Breast epithelium (tissue), 4 donors: ENCODE results near the gene PTGS1. TPM values are rescaled to one million over a fixed set of nuclear protein-coding genes. Genes with fewer than 3 reads are reported as not detected.
"Not testable (repeated sequence)": the region's sequence is repeated elsewhere in the genome, so short reads cannot be mapped to it uniquely, and the experiment has no call there.

Source experiments
- DNase-seq, 2 donors: peaks; one replicate each; pipeline ENCODE4 v3.0.0-alpha.2; 2019; ENCODE audit warnings: low spot score in 2 of 2
- H3K27ac ChIP-seq, 2 donors: fragments of 200-600 bp; sonication (generic) in 1 of 2; one replicate each; pipeline ENCODE4 v1.5.1; 2016 to 2019; ENCODE audit warnings: mild to moderate bottlenecking in 1 of 2
- H3K27me3 ChIP-seq, 2 donors: fragments of 200-600 bp; sonication (generic) in 1 of 2; one replicate each; pipeline versions ENCODE4 v1.5.1 to v1.6.0; 2017 to 2019; ENCODE audit warnings: control low read depth in 1 of 2, mild to moderate bottlenecking in 1 of 2
- H3K36me3 ChIP-seq: fragments of 200-600 bp; one replicate; pipeline ENCODE4 v1.5.1; 2019
- H3K4me1 ChIP-seq, 2 donors: fragments of 200-600 bp; sonication (generic); one replicate each; pipeline ENCODE4 v1.5.1; 2016 to 2019; ENCODE audit warnings: control low read depth in 1 of 2
- H3K4me3 ChIP-seq, 3 donors: fragments of 200-600 bp; sonication (generic); 1 replicate in 2 of 3; 2 replicates in 1 of 3; pipeline ENCODE4 v1.5.1; 2016 to 2019; ENCODE audit warnings: mild to moderate bottlenecking in 3 of 3, moderate library complexity in 2 of 3
- H3K9me3 ChIP-seq, 2 donors: fragments of 200-600 bp; sonication (generic) in 1 of 2; one replicate each; pipeline ENCODE4 v1.5.1; 2016 to 2019; ENCODE audit warnings: control low read depth in 1 of 2
- CTCF ChIP-seq, 3 donors: fragments of 450-650 bp; IDR thresholded peaks; one replicate each; pipeline ENCODE4 v1.5.1; 2016 to 2017; ENCODE audit warnings: antibody characterized with exemption in 3 of 3, mild to moderate bottlenecking in 3 of 3, moderate library complexity in 3 of 3
- POLR2A ChIP-seq: fragments of 450-650 bp; IDR thresholded peaks from one replicate; pipeline ENCODE4 v1.6.1; 2016; ENCODE audit warnings: antibody characterized with exemption, mild to moderate bottlenecking, moderate library complexity
- POLR2AphosphoS5 ChIP-seq, 3 donors: sonication (generic); formaldehyde crosslinking; IDR thresholded peaks; one replicate each; pipeline ENCODE4 v1.6.1; 2017; ENCODE audit warnings: antibody characterized with exemption in 3 of 3
- intact Hi-C: fragments of 100-400 bp; cut with DNase I; formaldehyde crosslinking; loops from one replicate; pipeline ENCODE4 v1.15.1; 2023; ENCODE audit warnings: low total_unique reads
- total RNA-seq, 3 donors: library from RNA; depleted of rRNA; stranded (reverse); fragments of >200 nt; gene quantifications; one replicate each; pipeline ENCODE4 v1.1.0, GENCODE V29; 2016

PTGS1 gene
- total RNA-seq, 3 donors from 2014 or later = 2.6 to 8.0 (median 4.5) TPM

GRCh38 chr9:122329597-122329996, 41.2 kb upstream of the PTGS1 start:
- DNase-seq = no peak
- TF ChIP-seq CTCF (IDR thresholded peaks at IDR 0.05) = no peak
- TF ChIP-seq POLR2AphosphoS5 (IDR thresholded peaks at IDR 0.05) = no peak
- TF ChIP-seq POLR2A = no peak
- Histone ChIP-seq H3K27ac (no peak overlapping the region), H3K9me3 (no peaks in the 10 kb centered on the region), H3K4me3 (no peak overlapping the region), H3K4me1 (no peaks in the 10 kb centered on the region), H3K27me3 (no peaks in the 10 kb centered on the region), H3K36me3 (no peaks in the 10 kb centered on the region)
- intact Hi-C loops = no loop called here

- H3K4me1 ChIP-seq, H3K27me3 ChIP-seq, H3K36me3 ChIP-seq, H3K9me3 ChIP-seq, DNase-seq, H3K4me3 ChIP-seq, intact Hi-C loops, H3K27ac ChIP-seq: not testable (repeated sequence)
Observed at GRCh38 chr9:122330466-122330865, 40.4 kb upstream of the PTGS1 start.

- intact Hi-C loops = no loop called here
- no peak overlapping the region for H3K27ac ChIP-seq
- no peak overlapping the region for H3K4me3 ChIP-seq
- no peaks in the 10 kb centered on the region for H3K36me3 ChIP-seq
- no peaks in the 10 kb centered on the region for H3K9me3 ChIP-seq
- TF ChIP-seq CTCF (IDR thresholded peaks at IDR 0.05) = no peak
- TF ChIP-seq POLR2A = no peak
- TF ChIP-seq POLR2AphosphoS5 (IDR thresholded peaks at IDR 0.05) = no peak
- no peaks in the 10 kb centered on the region for H3K4me1 ChIP-seq
- DNase-seq = no peak
- no peaks in the 10 kb centered on the region for H3K27me3 ChIP-seq
Observed at GRCh38 chr9:122331523-122331927, 39.3 kb upstream of the PTGS1 start.

GRCh38 chr9:122332083-122332482, 38.7 kb upstream of the PTGS1 start:
- H3K4me3 ChIP-seq = no peak overlapping the region
- H3K27me3 ChIP-seq = no peaks in the 10 kb centered on the region
- no peak overlapping the region for H3K27ac ChIP-seq
- H3K9me3 ChIP-seq = no peaks in the 10 kb centered on the region
- H3K36me3 ChIP-seq = no peaks in the 10 kb centered on the region
- intact Hi-C loops = no loop called here
- TF ChIP-seq POLR2A = no peak
- no peaks in the 10 kb centered on the region for H3K4me1 ChIP-seq
- no peak for DNase-seq

- intact Hi-C loops = no loop called here
- Histone ChIP-seq H3K36me3 (no peaks in the 10 kb centered on the region), H3K27me3 (no peaks in the 10 kb centered on the region), H3K4me3 (no peak overlapping the region), H3K27ac (no peak overlapping the region), H3K9me3 (no peaks in the 10 kb centered on the region), H3K4me1 (no peaks in the 10 kb centered on the region)
- no peak for DNase-seq
- TF ChIP-seq CTCF (IDR thresholded peaks at IDR 0.05) (no peak), POLR2AphosphoS5 (IDR thresholded peaks at IDR 0.05) (no peak), POLR2A (no peak)
Observed at GRCh38 chr9:122332644-122333043, 38.2 kb upstream of the PTGS1 start.

GRCh38 chr9:122333169-122333808, 37.5 kb upstream of the PTGS1 start:
- no peak overlapping the region for H3K27ac ChIP-seq
- DNase-seq = no peak
- no peaks in the 10 kb centered on the region for H3K4me1 ChIP-seq
- intact Hi-C loops = no loop called here
- no peaks in the 10 kb centered on the region for H3K36me3 ChIP-seq
- no peaks in the 10 kb centered on the region for H3K27me3 ChIP-seq
- H3K4me3 ChIP-seq = no peak overlapping the region
- H3K9me3 ChIP-seq = no peaks in the 10 kb centered on the region
- no peak for TF ChIP-seq POLR2AphosphoS5 (IDR thresholded peaks at IDR 0.05)
- TF ChIP-seq CTCF (IDR thresholded peaks at IDR 0.05) = no peak
- no peak for TF ChIP-seq POLR2A
